Progenitor cell of endocrine pancreas (in vitro differentiated cells): ENCODE measurements around the gene DUOX2. TPM values are rescaled to one million over a fixed set of nuclear protein-coding genes. Genes with fewer than 3 reads are reported as not detected.
A peak's percentile ranks its signal among the peaks of the same experiment; 100 is the strongest.

Experiments used
- DNase-seq: peaks from one replicate; pipeline ENCODE4 v3.0.0; 2021; ENCODE audit warnings: low spot score; ENCODE audit not compliant: unreplicated experiment
- H3K27ac Mint-ChIP-seq: 2 replicates; pipeline ENCODE4 v1.8.0; 2021; ENCODE audit warnings: mild to moderate bottlenecking, moderate library complexity, mixed read lengths
- H3K27me3 Mint-ChIP-seq: 2 replicates; pipeline ENCODE4 v1.8.0; 2021; ENCODE audit warnings: mixed read lengths
- H3K36me3 Mint-ChIP-seq: 2 replicates; pipeline ENCODE4 v1.8.0; 2022; ENCODE audit warnings: mixed read lengths; ENCODE audit not compliant: insufficient read depth
- H3K4me1 Mint-ChIP-seq: 2 replicates; pipeline ENCODE4 v1.8.0; 2021; ENCODE audit warnings: low read depth, mixed read lengths
- H3K4me3 Mint-ChIP-seq: 2 replicates; pipeline ENCODE4 v1.8.0; 2021; ENCODE audit warnings: low read depth, mild to moderate bottlenecking, moderate library complexity, mixed read lengths
- H3K9me3 Mint-ChIP-seq: 2 replicates; pipeline ENCODE4 v1.8.0; 2021; ENCODE audit warnings: low read depth, mixed read lengths
- CTCF ChIP-seq: fragments of 200-600 bp; sonication (generic); IDR thresholded peaks from one replicate; pipeline ENCODE4 v1.5.0; 2021; ENCODE audit warnings: antibody characterized with exemption, mild to moderate bottlenecking; ENCODE audit not compliant: unreplicated experiment
- total RNA-seq: library from RNA; stranded (reverse); gene quantifications from 2 replicates; pipeline ENCODE4 v1.2.1, GENCODE V29; 2021

DUOX2 gene
- total RNA-seq, 1 donor from 2014 or later, result 0.53 TPM

- no peak for TF ChIP-seq CTCF
- Mint-ChIP-seq H3K4me3 (no peak overlapping the region), H3K27ac (no peak overlapping the region), H3K4me1 (peaks cover 5% of the 10 kb centered on the region), H3K36me3 (peaks cover 1% of the 10 kb centered on the region), H3K27me3 (peaks cover 68% of the 10 kb centered on the region), H3K9me3 (no peaks in the 10 kb centered on the region)
- no peak for DNase-seq
Observed at GRCh38 chr15:45134046-45134445, 20.1 kb upstream of the DUOX2 start.

- peaks cover 5% of the 10 kb centered on the region for H3K4me1 Mint-ChIP-seq
- DNase-seq, result no peak
- H3K4me3 Mint-ChIP-seq, result no peak overlapping the region
- no peaks in the 10 kb centered on the region for H3K9me3 Mint-ChIP-seq
- peaks cover 73% of the 10 kb centered on the region for H3K27me3 Mint-ChIP-seq
- H3K36me3 Mint-ChIP-seq, result peaks cover 1% of the 10 kb centered on the region
- H3K27ac Mint-ChIP-seq, result no peak overlapping the region
- TF ChIP-seq CTCF, result no peak
Observed at GRCh38 chr15:45133561-45133920, 19.6 kb upstream of the DUOX2 start.

GRCh38 chr15:45132844-45133560 lies 19.0 kb upstream of the DUOX2 start:
- H3K4me3 Mint-ChIP-seq, result no peak overlapping the region
- H3K27ac Mint-ChIP-seq, result no peak overlapping the region
- peaks cover 1% of the 10 kb centered on the region for H3K36me3 Mint-ChIP-seq
- no peak for TF ChIP-seq CTCF
- peaks cover 7% of the 10 kb centered on the region for H3K4me1 Mint-ChIP-seq
- peaks cover 79% of the 10 kb centered on the region for H3K27me3 Mint-ChIP-seq
- no peak for DNase-seq
- H3K9me3 Mint-ChIP-seq, result no peaks in the 10 kb centered on the region

- TF ChIP-seq CTCF, result no peak
- H3K4me3 Mint-ChIP-seq, result no peak overlapping the region
- no peak for DNase-seq
- peaks cover 81% of the 10 kb centered on the region for H3K27me3 Mint-ChIP-seq
- H3K4me1 Mint-ChIP-seq, result peaks cover 7% of the 10 kb centered on the region
- no peaks in the 10 kb centered on the region for H3K9me3 Mint-ChIP-seq
- H3K27ac Mint-ChIP-seq, result no peak overlapping the region
- peaks cover 1% of the 10 kb centered on the region for H3K36me3 Mint-ChIP-seq
Observed at GRCh38 chr15:45131510-45131909, 17.5 kb upstream of the DUOX2 start.

- DNase-seq, result no peak
- peaks cover 86% of the 10 kb centered on the region for H3K27me3 Mint-ChIP-seq
- H3K36me3 Mint-ChIP-seq, result peaks cover 1% of the 10 kb centered on the region
- TF ChIP-seq CTCF, result no peak
- H3K4me3 Mint-ChIP-seq, result peak overlapping the region; percentile 42
- peaks cover 7% of the 10 kb centered on the region for H3K4me1 Mint-ChIP-seq
- no peak overlapping the region for H3K27ac Mint-ChIP-seq
- H3K9me3 Mint-ChIP-seq, result no peaks in the 10 kb centered on the region
Observed at GRCh38 chr15:45130291-45131000, 16.5 kb upstream of the DUOX2 start.
